Ureter (tissue), 1 donor: ENCODE data around the gene LMX1B. TPM values are rescaled to one million over a fixed set of nuclear protein-coding genes. Genes with fewer than 3 reads are reported as not detected.

Experiments
- DNase-seq: peaks from one replicate; pipeline ENCODE4 v3.0.0-alpha.2; 2020; ENCODE audit warnings: low spot score
- total RNA-seq: library from RNA; stranded (reverse); gene quantifications from one replicate; pipeline ENCODE4 v1.2.4, GENCODE V29; 2023
- donor health status: DM: yes; HTN: yes; CAD: no.

Gene LMX1B
- total RNA-seq, 1 donor from 2014 or later: not detected

- DNase-seq: no peak
Measured at GRCh38 chr9:126676685-126677143, 63.0 kb downstream of the LMX1B start.

GRCh38 chr9:126677188-126678084 is 63.7 kb downstream of the LMX1B start:
- no peak for DNase-seq

GRCh38 chr9:126678989-126679388 is 65.3 kb downstream of the LMX1B start:
- DNase-seq: no peak

GRCh38 chr9:126681336-126681735 is 67.6 kb downstream of the LMX1B start:
- DNase-seq: no peak

GRCh38 chr9:126682113-126682810 is 68.5 kb downstream of the LMX1B start:
- DNase-seq: no peak

GRCh38 chr9:126682928-126683697 is 69.4 kb downstream of the LMX1B start:
- DNase-seq: no peak

- no peak for DNase-seq
Measured at GRCh38 chr9:126683698-126684044, 69.9 kb downstream of the LMX1B start.

- DNase-seq: no peak
Measured at GRCh38 chr9:126684345-126684744, 70.6 kb downstream of the LMX1B start.

- DNase-seq: no peak
Measured at GRCh38 chr9:126684965-126685465, 71.3 kb downstream of the LMX1B start.

GRCh38 chr9:126687930-126688461 is 74.3 kb downstream of the LMX1B start:
- DNase-seq: no peak

GRCh38 chr9:126688617-126689016 is 74.9 kb downstream of the LMX1B start:
- DNase-seq: no peak

GRCh38 chr9:126689027-126689825 is 75.5 kb downstream of the LMX1B start:
- DNase-seq: no peak

GRCh38 chr9:126690431-126691051 is 76.8 kb downstream of the LMX1B start:
- no peak for DNase-seq

- no peak for DNase-seq
Measured at GRCh38 chr9:126692041-126692758, 78.5 kb downstream of the LMX1B start.

GRCh38 chr9:126692759-126693427 is 79.2 kb downstream of the LMX1B start:
- DNase-seq: no peak

- DNase-seq: no peak
Measured at GRCh38 chr9:126693428-126693944, 79.8 kb downstream of the LMX1B start.

GRCh38 chr9:126694206-126695081 is 80.7 kb downstream of the LMX1B start:
- no peak for DNase-seq

GRCh38 chr9:126695186-126695585 is 81.5 kb downstream of the LMX1B start:
- DNase-seq: no peak
